H9 (cell line): Measurements from ENCODE around the gene CADM1. TPM values are rescaled to one million over a fixed set of nuclear protein-coding genes. Genes with fewer than 3 reads are reported as not detected.

Experiments
- DNase-seq: peaks from one replicate; pipeline ENCODE4 v3.0.0-alpha.2; 2017
- H2AFZ ChIP-seq: one replicate; pipeline ENCODE4 v1.6.1; 2013; ENCODE audit warnings: mild to moderate bottlenecking, low read length, control low read depth, moderate library complexity
- H2AK5ac ChIP-seq: 2 replicates; pipeline ENCODE4 v1.6.1; 2013; ENCODE audit warnings: low read length, control low read depth, mixed read lengths; ENCODE audit not compliant: insufficient read length
- H2BK120ac ChIP-seq: one replicate; pipeline ENCODE4 v1.6.1; 2013; ENCODE audit warnings: low read depth, mild to moderate bottlenecking, low read length, control low read depth, inconsistent platforms; ENCODE audit not compliant: poor library complexity, severe bottlenecking
- H2BK12ac ChIP-seq: 2 replicates; pipeline ENCODE4 v1.6.1; 2013; ENCODE audit warnings: low read length, control low read depth, mixed read lengths, low read depth; ENCODE audit not compliant: insufficient read length
- H2BK15ac ChIP-seq: 2 replicates; pipeline ENCODE4 v1.6.1; 2013; ENCODE audit warnings: low read depth, low read length, control low read depth
- H2BK20ac ChIP-seq: one replicate; pipeline ENCODE4 v1.6.1; 2013; ENCODE audit warnings: low read depth, mild to moderate bottlenecking, low read length, control low read depth, inconsistent platforms; ENCODE audit not compliant: poor library complexity, severe bottlenecking
- H2BK5ac ChIP-seq: 2 replicates; pipeline ENCODE4 v1.6.1; 2013; ENCODE audit warnings: low read length, control low read depth, mixed read lengths; ENCODE audit not compliant: insufficient read length
- H3K14ac ChIP-seq: 2 replicates; pipeline ENCODE4 v1.6.1; 2013; ENCODE audit warnings: low read length, control low read depth; ENCODE audit not compliant: insufficient read depth
- H3K18ac ChIP-seq: 2 replicates; pipeline ENCODE4 v1.6.1; 2013; ENCODE audit warnings: low read depth, mild to moderate bottlenecking, mixed read lengths, low read length, control low read depth; ENCODE audit not compliant: insufficient read length
- H3K23ac ChIP-seq: 2 replicates; pipeline ENCODE4 v1.6.1; 2013; ENCODE audit warnings: low read length, control low read depth, mixed read lengths, low read depth; ENCODE audit not compliant: insufficient read length
- H3K23me2 ChIP-seq: 2 replicates; pipeline ENCODE4 v1.6.1; 2013; ENCODE audit warnings: low read depth, mild to moderate bottlenecking, mixed read lengths, low read length, control low read depth; ENCODE audit not compliant: insufficient read length, poor library complexity, severe bottlenecking
- H3K27ac ChIP-seq: 2 replicates; pipeline ENCODE4 v1.5.1; 2013; ENCODE audit warnings: low read length, control low read depth, mixed read lengths, low read depth; ENCODE audit not compliant: insufficient read length
- H3K27me3 ChIP-seq: 2 replicates; pipeline ENCODE4 v1.6.1; 2013; ENCODE audit warnings: low read length, control low read depth, inconsistent platforms; ENCODE audit not compliant: insufficient read depth
- H3K4ac ChIP-seq: 2 replicates; pipeline ENCODE4 v1.6.1; 2013; ENCODE audit warnings: low read depth, mild to moderate bottlenecking, control low read depth, inconsistent platforms, low read length, moderate library complexity
- H3K4me1 ChIP-seq: 2 replicates; pipeline ENCODE4 v1.6.1; 2013; ENCODE audit warnings: low read length, control low read depth, inconsistent platforms; ENCODE audit not compliant: insufficient read depth
- H3K4me2 ChIP-seq: 2 replicates; pipeline ENCODE4 v1.6.1; 2013; ENCODE audit warnings: low read length, control low read depth, mixed read lengths; ENCODE audit not compliant: insufficient read length, insufficient read depth
- H3K56ac ChIP-seq: 2 replicates; pipeline ENCODE4 v1.6.1; 2013; ENCODE audit warnings: low read depth, mild to moderate bottlenecking, mixed read lengths, low read length, control low read depth; ENCODE audit not compliant: insufficient read length
- H3K79me1 ChIP-seq: 2 replicates; pipeline ENCODE4 v1.6.1; 2013; ENCODE audit warnings: low read depth, mild to moderate bottlenecking, moderate library complexity, low read length, control low read depth, inconsistent platforms; ENCODE audit not compliant: insufficient read depth, poor library complexity, severe bottlenecking
- H3K79me2 ChIP-seq: 2 replicates; pipeline ENCODE4 v1.6.1; 2013; ENCODE audit warnings: low read length, control low read depth, inconsistent platforms; ENCODE audit not compliant: insufficient read depth
- H3K9ac ChIP-seq: 2 replicates; pipeline ENCODE4 v1.6.1; 2013; ENCODE audit warnings: low read length, control low read depth, mixed read lengths; ENCODE audit not compliant: insufficient read length; ENCODE audit errors: extremely low read depth
- H3K9me3 ChIP-seq: one replicate; pipeline ENCODE4 v1.6.1; 2013; ENCODE audit warnings: low read depth, low read length, inconsistent platforms; ENCODE audit not compliant: control insufficient read depth
- H3T11ph ChIP-seq: one replicate; pipeline ENCODE4 v1.6.1; 2013; ENCODE audit warnings: mild to moderate bottlenecking, low read length, control low read depth, inconsistent platforms
- H4K20me1 ChIP-seq: one replicate; pipeline ENCODE4 v1.6.1; 2013; ENCODE audit not compliant: control insufficient read depth, insufficient read length, insufficient read depth
- H4K5ac ChIP-seq: 2 replicates; pipeline ENCODE4 v1.6.1; 2013; ENCODE audit warnings: low read depth, mild to moderate bottlenecking, mixed read lengths, low read length, control low read depth; ENCODE audit not compliant: insufficient read length
- H4K8ac ChIP-seq: replicated peaks from 2 replicates; pipeline ENCODE4 v1.6.1; 2013; ENCODE audit warnings: low read length, control low read depth, mixed read lengths, low read depth; ENCODE audit not compliant: insufficient read length
- H4K91ac ChIP-seq: 2 replicates; pipeline ENCODE4 v1.6.1; 2013; ENCODE audit warnings: low read depth, mild to moderate bottlenecking, moderate library complexity, mixed read lengths, low read length, control low read depth; ENCODE audit not compliant: insufficient read length
- H3K27ac Mint-ChIP-seq, 3 experiments: 2 replicates in 2 of 3; 3 replicates in 1 of 3; pipeline ENCODE4 v1.8.0; 2020 to 2021; ENCODE audit warnings: mixed read lengths in 3 of 3, mild to moderate bottlenecking in 1 of 3, moderate library complexity in 1 of 3
- H3K27me3 Mint-ChIP-seq: 2 replicates; pipeline ENCODE4 v1.8.0; 2021; ENCODE audit warnings: low read depth, mild to moderate bottlenecking, moderate library complexity, mixed read lengths
- H3K36me3 Mint-ChIP-seq, 3 experiments: 2 replicates in 2 of 3; 3 replicates in 1 of 3; pipeline ENCODE4 v1.8.0; 2020 to 2021; ENCODE audit warnings: low read depth in 3 of 3, mixed read lengths in 3 of 3; ENCODE audit not compliant: insufficient read depth in 1 of 3
- H3K4me1 Mint-ChIP-seq, 2 experiments: 2 replicates each; pipeline ENCODE4 v1.8.0; 2020; ENCODE audit warnings: mixed read lengths in 2 of 2
- H3K4me3 Mint-ChIP-seq, 2 experiments: 2 replicates in 1 of 2; 3 replicates in 1 of 2; pipeline ENCODE4 v1.8.0; 2020 to 2021; ENCODE audit warnings: mild to moderate bottlenecking in 2 of 2, mixed read lengths in 2 of 2, moderate library complexity in 1 of 2
- H3K9me3 Mint-ChIP-seq, 2 experiments: 2 replicates in 1 of 2; 3 replicates in 1 of 2; pipeline ENCODE4 v1.8.0; 2020; ENCODE audit warnings: mild to moderate bottlenecking in 2 of 2, mixed read lengths in 2 of 2, moderate library complexity in 1 of 2
- total RNA-seq: library from RNA; stranded (reverse); gene quantifications from 2 replicates; pipeline ENCODE4 v1.2.1, GENCODE V29; 2021
- TF ChIP-seq, protein P1 (sequence below): fragments of 200-600 bp; sonication (generic); conservative IDR thresholded peaks from 3 replicates; pipeline ENCODE4 v1.8.0; 2021; ENCODE audit warnings: antibody characterized with exemption, mild to moderate bottlenecking

Gene CADM1
- total RNA-seq, 1 experiment from 2014 or later, result 11.9 TPM

DNA sequence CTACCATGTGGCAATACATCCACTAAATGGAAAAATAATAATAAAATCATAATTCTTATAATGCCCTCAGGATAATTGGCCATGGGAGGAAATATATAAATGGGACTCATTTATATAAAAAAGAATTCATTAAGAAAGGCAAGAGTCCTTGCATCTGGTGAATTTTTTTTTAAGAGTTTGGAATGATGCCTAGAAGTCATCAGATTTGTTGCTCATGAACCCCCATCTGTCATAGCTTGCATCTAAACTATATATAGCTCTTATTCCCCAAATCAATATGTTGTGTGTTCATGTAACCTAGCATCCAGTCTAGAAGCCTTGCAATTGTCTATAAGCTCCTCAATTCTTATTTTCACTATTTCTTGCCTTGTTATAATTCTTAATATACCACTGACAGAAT, 75.9 kb downstream of the CADM1 start:
- Histone ChIP-seq H4K20me1 (no peaks in the 10 kb centered on the region), H3K4ac (no peak overlapping the region), H2BK20ac (no peak overlapping the region), H2BK5ac (no peak overlapping the region), H4K91ac (no peak overlapping the region), H3K4me1 (peaks cover 3% of the 10 kb centered on the region; the same call in 1 of the 2 replicates), H2BK12ac (no peak overlapping the region), H3K79me1 (no peaks in the 10 kb centered on the region), H3K79me2 (no peaks in the 10 kb centered on the region), H4K8ac (no peak overlapping the region), H3T11ph (no peak overlapping the region), H3K9ac (no peak overlapping the region), H3K27me3 (no peaks in the 10 kb centered on the region), H3K27ac (no peak overlapping the region), H2AK5ac (no peak overlapping the region), H3K4me2 (no peak overlapping the region), H3K23ac (no peak overlapping the region), H3K23me2 (no peaks in the 10 kb centered on the region), H2BK120ac (no peak overlapping the region), H3K9me3 (no peaks in the 10 kb centered on the region), H3K18ac (no peak overlapping the region), H3K56ac (no peak overlapping the region), H2AFZ (no peak overlapping the region), H3K14ac (no peak overlapping the region), H2BK15ac (no peak overlapping the region), H4K5ac (no peak overlapping the region)
- no peak overlapping the region for H3K4me3 Mint-ChIP-seq
- peaks cover 2% of the 10 kb centered on the region for H3K27me3 Mint-ChIP-seq
- no peak for DNase-seq
- H3K4me1 Mint-ChIP-seq, result peaks cover 8 to 13% of the 10 kb centered on the region in 2 experiments
- no peaks in the 10 kb centered on the region for H3K36me3 Mint-ChIP-seq
- H3K9me3 Mint-ChIP-seq, result no peaks in the 10 kb centered on the region
- H3K27ac Mint-ChIP-seq, result no peak overlapping the region
- TF ChIP-seq, protein P1, sequence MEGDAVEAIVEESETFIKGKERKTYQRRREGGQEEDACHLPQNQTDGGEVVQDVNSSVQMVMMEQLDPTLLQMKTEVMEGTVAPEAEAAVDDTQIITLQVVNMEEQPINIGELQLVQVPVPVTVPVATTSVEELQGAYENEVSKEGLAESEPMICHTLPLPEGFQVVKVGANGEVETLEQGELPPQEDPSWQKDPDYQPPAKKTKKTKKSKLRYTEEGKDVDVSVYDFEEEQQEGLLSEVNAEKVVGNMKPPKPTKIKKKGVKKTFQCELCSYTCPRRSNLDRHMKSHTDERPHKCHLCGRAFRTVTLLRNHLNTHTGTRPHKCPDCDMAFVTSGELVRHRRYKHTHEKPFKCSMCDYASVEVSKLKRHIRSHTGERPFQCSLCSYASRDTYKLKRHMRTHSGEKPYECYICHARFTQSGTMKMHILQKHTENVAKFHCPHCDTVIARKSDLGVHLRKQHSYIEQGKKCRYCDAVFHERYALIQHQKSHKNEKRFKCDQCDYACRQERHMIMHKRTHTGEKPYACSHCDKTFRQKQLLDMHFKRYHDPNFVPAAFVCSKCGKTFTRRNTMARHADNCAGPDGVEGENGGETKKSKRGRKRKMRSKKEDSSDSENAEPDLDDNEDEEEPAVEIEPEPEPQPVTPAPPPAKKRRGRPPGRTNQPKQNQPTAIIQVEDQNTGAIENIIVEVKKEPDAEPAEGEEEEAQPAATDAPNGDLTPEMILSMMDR, result no peak
